UCSD-AML1 (cell line): ENCODE results near the gene ZNHIT6.

Experiments used
- DNase-seq: peaks from one replicate; lab custom pipeline; 2025; ENCODE audit not compliant: unreplicated experiment; lab: John Stamatoyannopoulos, UW

Gene ZNHIT6

GRCh38 chr1:85623061-85623471, 85.2 kb downstream of the ZNHIT6 start:
- no peak for DNase-seq

- no peak for DNase-seq
These were observed 86.8 kb downstream of the ZNHIT6 start for GRCh38 chr1:85621430-85621829.

GRCh38 chr1:85617633-85618100, 90.6 kb downstream of the ZNHIT6 start:
- no peak for DNase-seq

- DNase-seq, result no peak
These were observed 91.5 kb downstream of the ZNHIT6 start for GRCh38 chr1:85616736-85617135.

- no peak for DNase-seq
These were observed 91.9 kb downstream of the ZNHIT6 start for GRCh38 chr1:85616364-85616705.

GRCh38 chr1:85615586-85616363, 92.5 kb downstream of the ZNHIT6 start:
- no peak for DNase-seq

GRCh38 chr1:85612704-85613361, 95.4 kb downstream of the ZNHIT6 start:
- DNase-seq, result no peak

- no peak for DNase-seq
These were observed 96.4 kb downstream of the ZNHIT6 start for GRCh38 chr1:85611856-85612255.

GRCh38 chr1:85611425-85611824, 96.8 kb downstream of the ZNHIT6 start:
- DNase-seq, result no peak

- no peak for DNase-seq
These were observed 98.3 kb downstream of the ZNHIT6 start for GRCh38 chr1:85609976-85610375.

GRCh38 chr1:85608851-85609250, 99.4 kb downstream of the ZNHIT6 start:
- DNase-seq, result no peak

GRCh38 chr1:85607921-85608265, 100.3 kb downstream of the ZNHIT6 start:
- no peak for DNase-seq

GRCh38 chr1:85607126-85607920, 100.9 kb downstream of the ZNHIT6 start:
- no peak for DNase-seq

GRCh38 chr1:85606414-85606800, 101.8 kb downstream of the ZNHIT6 start:
- DNase-seq, result no peak

- no peak for DNase-seq
These were observed 102.5 kb downstream of the ZNHIT6 start for GRCh38 chr1:85605484-85606413.

GRCh38 chr1:85604298-85604997, 103.8 kb downstream of the ZNHIT6 start:
- DNase-seq, result no peak

- no peak for DNase-seq
These were observed 105.0 kb downstream of the ZNHIT6 start for GRCh38 chr1:85603086-85603880.

GRCh38 chr1:85602571-85602970, 105.7 kb downstream of the ZNHIT6 start:
- no peak for DNase-seq

GRCh38 chr1:85601901-85602300, 106.3 kb downstream of the ZNHIT6 start:
- DNase-seq, result no peak
